ENCODE measurements around the gene CCDC172. TPM values are rescaled to one million over a fixed set of nuclear protein-coding genes. Genes with fewer than 3 reads are reported as not detected.

The CCDC172 gene
- total and polyA plus RNA-seq, 2 of the 8 experiments (the other 6 are each of a cell fraction or from before 2014, with no cell fraction given): 1.1 to 3.6 TPM

GRCh38 chr10:116403740-116404250, 79.5 kb downstream of the CCDC172 start:
- no peak for FAIRE-seq
- Histone ChIP-seq H3K27me3 (replicated peaks in 1 of 4; ENCODE audit: control insufficient read depth in 3 of 4, extremely low read depth in 1 of 4, insufficient read depth in 3 of 4, low read length in 3 of 4) (no peaks in the 10 kb centered on the region), H3K4me3 (ENCODE audit: extremely low read depth in 1 of 4, insufficient read depth in 2 of 4, low read depth in 3 of 4, low read length in 4 of 4) (no peak overlapping the region), H3K23ac (ENCODE audit: insufficient read length) (no peak overlapping the region), H2AFZ (ENCODE audit: low read length) (no peak overlapping the region), H2AK5ac (ENCODE audit: low read depth, low read length) (no peak overlapping the region), H3K79me1 (ENCODE audit: low read depth, low read length) (no peaks in the 10 kb centered on the region), H4K8ac (ENCODE audit: extremely low read depth, insufficient read depth, low read length) (no peak overlapping the region), H3K4me2 (ENCODE audit: insufficient read depth in 1 of 2, low read depth in 2 of 2, low read length in 2 of 2) (no peak overlapping the region), H2BK20ac (ENCODE audit: low read length) (no peak overlapping the region), H3K56ac (replicated peaks; ENCODE audit: insufficient read length, low read depth, low read length) (no peak overlapping the region), H3K14ac (ENCODE audit: insufficient read length) (no peak overlapping the region), H3K79me2 (ENCODE audit: control insufficient read depth in 1 of 2, insufficient read depth in 2 of 2, low read length in 2 of 2) (no peaks in the 10 kb centered on the region), H2BK120ac (replicated peaks; ENCODE audit: low read depth, low read length) (no peak overlapping the region), H3K23me2 (ENCODE audit: low read depth, low read length) (no peaks in the 10 kb centered on the region), H3K4me1 (replicated peaks in 1 of 4; ENCODE audit: control insufficient read depth in 3 of 4, insufficient read depth in 4 of 4, low read length in 3 of 4) (no peaks in the 10 kb centered on the region), H2BK12ac (ENCODE audit: low read depth, low read length) (no peak overlapping the region), H3K9me3 (ENCODE audit: insufficient read depth in 2 of 2, low read depth in 1 of 2, low read length in 1 of 2) (no peaks in the 10 kb centered on the region), H3K27ac (ENCODE audit: low read depth, low read length) (no peak overlapping the region), H3K4ac (replicated peaks; ENCODE audit: insufficient read length, low read depth, low read length) (no peak overlapping the region), H3K9ac (replicated peaks in 1 of 4; ENCODE audit: extremely low read depth in 1 of 4, low read depth in 3 of 4, low read length in 3 of 4) (no peak overlapping the region), H2BK5ac (ENCODE audit: low read depth, low read length) (no peak overlapping the region), H4K5ac (ENCODE audit: insufficient read length, low read depth, low read length) (no peak overlapping the region), H4K91ac (replicated peaks; ENCODE audit: insufficient read length, low read length) (no peak overlapping the region), H4K20me1 (replicated peaks in 1 of 2; ENCODE audit: control insufficient read depth in 1 of 2, insufficient read depth in 2 of 2, low read length in 2 of 2) (no peaks in the 10 kb centered on the region), H3K18ac (ENCODE audit: extremely low read depth, low read length) (no peak overlapping the region), H3K36me3 (ENCODE audit: control insufficient read depth in 2 of 4, insufficient read depth in 4 of 4, low read length in 3 of 4) (no peaks in the 10 kb centered on the region), H2BK15ac (ENCODE audit: low read length) (no peak overlapping the region)
- ChIA-PET CTCF (ENCODE audit: partially characterized antibody) (interaction anchor here (1.2 kb wide), 1 partner anchor 8 kb away, joined by 3 read pairs; no protein-coding TSS in a partner anchor), POLR2A (ENCODE audit: partially characterized antibody) (no interaction called here)
- no peak for DNase-seq (ENCODE audit: low read depth in 1 of 2, low spot score in 2 of 2)
- WGBS, 2 experiments (ENCODE audit: extremely low coverage in 1 of 2, insufficient coverage in 1 of 2, insufficient read length in 1 of 2, insufficient replicate concordance in 2 of 2, low coverage in 1 of 2, low lambda C conversion rate in 2 of 2, missing lambda C conversion rate in 1 of 2): 94% methylated on average over 6 of the region's 6 CpGs; no CpG with 5 or more reads in 1 of the 2 experiments
- TF ChIP-seq BCL11A (IDR thresholded peaks at IDR 0.05; ENCODE audit: low read depth in 2 of 2, low read length in 2 of 2) (no peak), SIX5 (IDR thresholded peaks at IDR 0.05; ENCODE audit: low read depth, low read length) (no peak), NRF1 (IDR thresholded peaks at IDR 0.05; ENCODE audit: low read depth, low read length) (no peak), SP1 (IDR thresholded peaks at IDR 0.05; ENCODE audit: low read depth, low read length) (no peak), EP300 (IDR thresholded peaks at IDR 0.05; ENCODE audit: borderline replicate concordance in 1 of 2, low read depth in 2 of 2, low read length in 2 of 2) (no peak), BACH1 (IDR thresholded peaks at IDR 0.05; ENCODE audit: low read length) (no peak), SAP30 (IDR thresholded peaks at IDR 0.05; ENCODE audit: insufficient read depth, insufficient replicate concordance, low read length) (no peak), ATF2 (IDR thresholded peaks at IDR 0.05; ENCODE audit: low read length) (no peak), RFX5 (IDR thresholded peaks at IDR 0.05; ENCODE audit: borderline replicate concordance, low read depth, low read length) (no peak), PHF8 (conservative IDR thresholded peaks at IDR 0.05; ENCODE audit: low read depth, low read length) (no peak), TCF12 (IDR thresholded peaks at IDR 0.05; ENCODE audit: low read depth, low read length) (no peak), NANOG (IDR thresholded peaks at IDR 0.05; ENCODE audit: insufficient read depth, low read depth, low read length, poor library complexity, severe bottlenecking) (no peak)
